NT2/D1 (cell line): ENCODE results near the gene CACNA1G.

ENCODE experiments used
- DNase-seq: peaks from one replicate; pipeline ENCODE4 v3.0.0-alpha.2; 2011; ENCODE audit warnings: low read depth, low spot score
- H3K27me3 ChIP-seq: 2 replicates; pipeline ENCODE4 v1.6.0; 2011; ENCODE audit warnings: mild to moderate bottlenecking; ENCODE audit not compliant: insufficient read length, insufficient read depth
- H3K36me3 ChIP-seq: 2 replicates; pipeline ENCODE4 v1.6.1; 2011; ENCODE audit warnings: mild to moderate bottlenecking, low read length, mixed read lengths; ENCODE audit not compliant: insufficient read depth, insufficient read length
- H3K4me1 ChIP-seq: 2 replicates; pipeline ENCODE4 v1.5.1; 2011; ENCODE audit not compliant: insufficient read depth, insufficient read length
- H3K4me3 ChIP-seq: 2 replicates; pipeline ENCODE4 v1.5.1; 2011; ENCODE audit warnings: low read depth; ENCODE audit not compliant: insufficient read length
- H3K9ac ChIP-seq: 2 replicates; pipeline ENCODE4 v1.6.0; 2011; ENCODE audit warnings: low read depth; ENCODE audit not compliant: insufficient read length
- H3K9me3 ChIP-seq: 2 replicates; pipeline ENCODE4 v1.5.1; 2011; ENCODE audit warnings: mild to moderate bottlenecking, low read length; ENCODE audit not compliant: insufficient read depth
- SUZ12 ChIP-seq: IDR thresholded peaks from 2 replicates; pipeline ENCODE4 v1.6.1; 2011; ENCODE audit not compliant: insufficient read length, insufficient read depth; ENCODE audit errors: extremely low read depth
- YY1 ChIP-seq: IDR thresholded peaks from 2 replicates; pipeline ENCODE4 v1.6.1; 2011; ENCODE audit not compliant: insufficient read length, insufficient read depth
- ZNF274 ChIP-seq: IDR thresholded peaks from 2 replicates; pipeline ENCODE4 v1.6.1; 2011; ENCODE audit warnings: mild to moderate bottlenecking, low read depth, low read length

The CACNA1G gene

DNA sequence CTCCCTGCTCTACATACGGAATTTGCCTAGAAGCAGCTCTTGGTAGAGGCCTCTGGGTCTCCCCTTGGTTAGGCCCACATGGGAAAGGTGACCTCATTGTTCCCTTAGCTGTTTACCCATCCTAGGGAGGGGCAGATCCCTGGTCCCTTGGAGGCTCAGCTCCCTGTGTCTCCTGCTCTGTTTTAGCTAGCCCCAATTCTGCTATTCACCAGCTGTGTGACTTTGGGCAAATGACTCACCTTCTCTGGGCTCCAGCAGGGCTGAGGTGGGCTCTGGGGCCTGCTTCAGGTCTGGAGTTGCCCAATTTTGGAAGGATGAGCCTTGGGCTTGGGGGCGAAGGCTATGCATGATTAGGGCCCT is 78.1 kb downstream of the CACNA1G start:
- Histone ChIP-seq H3K27me3 (peaks cover 33% of the 10 kb centered on the region), H3K36me3 (no peaks in the 10 kb centered on the region), H3K9me3 (no peaks in the 10 kb centered on the region), H3K4me1 (peaks cover 20% of the 10 kb centered on the region), H3K4me3 (no peak overlapping the region), H3K9ac (no peak overlapping the region)
- TF ChIP-seq YY1 (no peak), SUZ12 (no peak), ZNF274 (no peak)
- no peak for DNase-seq

DNA sequence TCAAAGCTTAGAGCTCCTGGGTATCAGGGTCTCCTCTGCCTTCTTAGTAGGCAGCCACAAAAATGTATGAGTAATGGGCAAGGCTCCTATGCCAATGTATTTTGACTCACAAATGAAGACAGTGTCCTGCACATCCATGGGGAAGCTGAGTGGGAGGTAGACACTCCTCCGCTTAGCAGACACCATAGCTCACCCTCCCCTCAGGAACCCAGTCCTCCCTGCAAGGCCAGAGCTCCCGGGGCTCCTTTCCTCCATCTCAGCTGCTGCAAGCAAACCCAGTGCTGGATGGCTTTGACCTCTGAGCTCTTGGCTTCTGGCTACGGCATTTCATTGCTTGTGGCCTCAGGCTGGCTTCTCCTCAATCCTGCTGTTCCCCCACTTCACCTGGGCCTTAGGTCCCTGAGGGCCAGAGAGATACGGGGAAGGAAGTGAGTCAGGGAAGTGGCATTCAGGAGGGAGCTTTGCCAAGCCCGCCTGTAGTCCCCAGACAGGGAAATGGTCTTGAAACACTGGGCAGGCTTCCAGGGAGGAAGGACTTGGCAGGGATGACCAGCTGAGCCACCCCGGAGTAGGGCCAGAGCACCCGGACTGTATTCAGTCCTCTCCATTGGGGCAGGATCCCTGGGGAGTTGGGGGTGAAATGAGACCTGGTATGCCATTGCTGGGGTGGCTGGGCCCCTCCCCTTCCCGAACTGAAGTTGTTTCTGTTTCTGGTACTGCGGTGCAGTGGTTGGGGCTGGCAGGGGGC is 78.6 kb downstream of the CACNA1G start:
- no peak for DNase-seq
- Histone ChIP-seq H3K4me3 (no peak overlapping the region), H3K9me3 (no peaks in the 10 kb centered on the region), H3K4me1 (peaks cover 21% of the 10 kb centered on the region), H3K36me3 (no peaks in the 10 kb centered on the region), H3K27me3 (peaks cover 27% of the 10 kb centered on the region), H3K9ac (no peak overlapping the region)
- no peak for TF ChIP-seq ZNF274
- no peak for TF ChIP-seq YY1
- TF ChIP-seq SUZ12: no peak

DNA sequence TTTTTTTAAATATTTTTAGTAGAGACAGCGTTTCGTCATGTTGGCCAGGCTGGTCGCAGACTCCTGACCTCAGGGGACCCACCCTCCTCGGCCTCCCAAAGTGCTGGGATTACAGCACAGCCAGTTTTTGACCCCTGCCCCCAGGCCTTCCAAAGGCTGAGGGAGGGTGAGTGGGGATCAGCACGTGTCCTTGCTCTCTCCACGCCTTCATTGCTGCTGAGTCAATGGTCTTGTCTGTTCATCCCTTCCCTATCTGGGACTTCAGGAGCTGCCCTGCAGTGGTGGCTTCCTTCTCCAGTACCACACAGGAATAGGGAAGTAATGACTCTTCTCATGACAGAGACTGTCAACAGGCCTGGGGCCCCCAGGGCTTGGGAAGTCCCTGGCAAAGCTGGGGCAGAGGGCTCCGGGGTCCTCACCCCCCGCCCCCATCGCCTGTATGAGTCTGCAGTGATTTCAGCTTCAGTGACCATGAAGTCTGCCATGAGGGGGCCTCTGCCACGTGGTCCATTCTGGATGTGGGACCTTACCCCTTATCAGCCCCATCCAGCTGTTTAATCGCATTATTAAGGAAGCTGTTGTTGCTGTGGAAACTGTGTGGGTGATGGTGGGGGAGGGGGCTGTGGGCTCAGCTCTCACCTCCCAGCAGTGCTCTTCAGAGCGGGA is 80.3 kb downstream of the CACNA1G start:
- DNase-seq: no peak
- TF ChIP-seq SUZ12: no peak
- TF ChIP-seq ZNF274: no peak
- TF ChIP-seq YY1: no peak
- H3K4me1 ChIP-seq: peaks cover 21% of the 10 kb centered on the region

DNA sequence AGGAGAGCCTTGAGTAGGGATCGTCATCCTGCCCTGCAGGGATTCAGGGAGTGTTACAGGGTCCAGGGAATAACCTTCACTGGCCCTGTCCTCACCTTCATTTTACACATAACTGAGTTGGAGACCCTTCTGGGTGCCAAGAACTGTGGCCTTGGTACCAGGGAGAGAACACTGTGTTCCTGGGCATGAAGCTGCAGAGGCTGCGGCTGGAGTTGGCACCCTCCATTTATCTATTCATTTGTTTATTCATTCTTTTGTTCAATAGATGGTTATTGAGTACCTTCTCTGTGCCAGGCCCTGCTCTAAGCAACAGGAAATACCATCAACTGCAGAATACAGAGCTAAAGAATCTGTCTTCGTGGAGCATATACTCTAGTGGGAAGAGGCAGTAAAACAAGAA is 80.8 kb downstream of the CACNA1G start:
- no peaks in the 10 kb centered on the region for H3K9me3 ChIP-seq
- H3K36me3 ChIP-seq: no peaks in the 10 kb centered on the region
- H3K4me3 ChIP-seq: no peak overlapping the region
- no peak overlapping the region for H3K9ac ChIP-seq
- H3K4me1 ChIP-seq: peaks cover 21% of the 10 kb centered on the region
- TF ChIP-seq YY1 (no peak), ZNF274 (no peak), SUZ12 (no peak)
- H3K27me3 ChIP-seq: peaks cover 5% of the 10 kb centered on the region
- DNase-seq: no peak

More for the DNA sequence above, 80.3 kb downstream of the CACNA1G start:
- H3K9ac ChIP-seq: no peak overlapping the region
- no peak overlapping the region for H3K4me3 ChIP-seq
- peaks cover 11% of the 10 kb centered on the region for H3K27me3 ChIP-seq
- H3K36me3 ChIP-seq: no peaks in the 10 kb centered on the region
- no peaks in the 10 kb centered on the region for H3K9me3 ChIP-seq

DNA sequence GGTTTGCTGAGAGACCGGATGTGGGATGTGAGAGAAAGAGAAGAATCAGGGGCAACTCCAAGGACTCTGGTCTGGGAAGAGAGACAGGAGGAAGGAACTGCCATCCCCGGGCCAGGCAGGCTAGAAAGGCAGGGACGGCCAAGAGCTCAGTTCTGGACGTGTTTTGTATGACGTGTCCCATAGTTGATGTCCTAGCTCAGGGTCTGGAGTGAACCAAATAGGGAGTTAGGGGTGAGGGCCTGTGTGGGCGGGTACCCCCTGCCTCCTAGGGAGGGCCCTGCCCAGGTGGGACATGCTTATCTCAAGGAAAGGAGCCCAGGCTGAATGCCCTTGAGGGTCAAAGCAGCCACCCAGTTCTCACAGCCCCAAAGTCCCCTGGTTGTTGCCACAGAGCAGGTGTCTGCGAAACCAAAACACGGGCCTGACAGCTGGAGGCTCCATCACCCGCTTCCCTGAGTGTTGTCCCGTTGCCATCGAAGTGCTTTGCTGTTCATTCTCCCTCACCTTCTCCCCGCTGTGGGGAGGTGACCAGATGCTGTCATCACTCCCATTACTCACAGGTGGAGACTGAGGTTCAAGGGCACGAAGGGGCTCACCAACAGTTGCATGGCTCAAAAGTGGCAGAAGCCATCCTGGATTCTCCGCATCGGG is 81.7 kb downstream of the CACNA1G start:
- DNase-seq: no peak
- H3K4me3 ChIP-seq: no peak overlapping the region
- peaks cover 21% of the 10 kb centered on the region for H3K4me1 ChIP-seq
- no peak for TF ChIP-seq YY1
- no peak for TF ChIP-seq ZNF274
- no peak for TF ChIP-seq SUZ12
- no peaks in the 10 kb centered on the region for H3K36me3 ChIP-seq
- no peaks in the 10 kb centered on the region for H3K27me3 ChIP-seq
- H3K9ac ChIP-seq: no peak overlapping the region
- no peaks in the 10 kb centered on the region for H3K9me3 ChIP-seq

DNA sequence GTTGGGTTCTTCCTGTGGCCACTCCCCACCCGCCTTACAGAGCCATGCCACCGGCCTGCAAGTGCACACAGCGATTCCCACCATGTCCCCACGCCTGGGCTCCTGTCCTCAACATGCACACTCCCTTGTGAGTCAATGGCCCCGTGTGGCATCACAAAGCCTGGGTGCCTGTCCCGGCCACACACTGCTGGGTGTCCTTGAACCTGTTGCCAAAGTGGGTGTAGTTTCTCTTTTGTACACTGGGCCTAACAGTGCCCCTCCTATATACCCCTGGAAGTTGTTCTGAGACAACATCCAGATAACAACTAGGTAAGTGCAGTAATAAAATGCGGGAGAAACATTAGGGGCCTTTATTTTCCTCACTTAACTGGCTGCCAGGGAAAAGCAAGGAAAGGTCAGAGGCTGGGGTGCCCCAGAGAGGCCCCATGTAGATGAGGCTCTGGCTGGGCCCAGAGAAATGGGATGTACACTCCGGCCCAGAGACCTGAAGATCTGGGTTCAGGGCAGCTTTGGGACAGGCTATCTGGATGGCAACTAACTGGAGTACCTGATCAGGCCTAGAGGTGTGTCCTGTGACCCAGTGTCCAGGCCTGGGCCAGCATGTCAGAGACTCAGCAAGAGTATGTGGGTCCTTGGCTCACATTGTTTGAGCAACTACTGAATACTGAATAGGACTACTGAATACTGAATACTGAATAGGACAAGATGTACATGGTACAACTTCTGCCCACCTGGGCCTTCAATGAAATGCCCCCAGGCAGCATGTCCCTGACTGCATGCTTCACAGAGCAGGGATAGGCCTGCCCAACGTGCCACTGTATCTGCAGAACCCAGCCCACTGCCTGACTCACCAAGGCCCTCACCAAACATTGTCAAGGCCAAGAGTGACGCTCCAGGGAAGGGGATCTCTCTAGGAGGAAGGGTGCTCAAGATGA is 82.5 kb downstream of the CACNA1G start:
- no peaks in the 10 kb centered on the region for H3K9me3 ChIP-seq
- no peak for TF ChIP-seq YY1
- no peak for TF ChIP-seq SUZ12
- TF ChIP-seq ZNF274: no peak
- H3K4me3 ChIP-seq: no peak overlapping the region
- H3K9ac ChIP-seq: no peak overlapping the region
- no peaks in the 10 kb centered on the region for H3K36me3 ChIP-seq
- DNase-seq: no peak
- H3K27me3 ChIP-seq: no peaks in the 10 kb centered on the region
- peaks cover 21% of the 10 kb centered on the region for H3K4me1 ChIP-seq
